ENCODE results near the gene HAUS8.

HAUS8 gene

GRCh38 chr19:17058236-17058635 lies 17.0 kb downstream of the HAUS8 start:
- TF ChIP-seq, protein P1, sequence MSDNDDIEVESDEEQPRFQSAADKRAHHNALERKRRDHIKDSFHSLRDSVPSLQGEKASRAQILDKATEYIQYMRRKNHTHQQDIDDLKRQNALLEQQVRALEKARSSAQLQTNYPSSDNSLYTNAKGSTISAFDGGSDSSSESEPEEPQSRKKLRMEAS (IDR thresholded peaks at IDR 0.05; ENCODE audit: low read depth, low read length) = no peak
- TF ChIP-seq CTCF (IDR thresholded peaks at IDR 0.05; ENCODE audit: low read depth, low read length) (no peak), MYC (IDR thresholded peaks at IDR 0.05; ENCODE audit: low read depth, low read length) (no peak), POLR2A (IDR thresholded peaks at IDR 0.05; ENCODE audit: extremely low read depth, insufficient read length) (no peak)
- DNase-seq (ENCODE audit: low read depth) = no peak
- no peak overlapping the region for H3K4me3 ChIP-seq (ENCODE audit: low read depth, low read length)

DNA sequence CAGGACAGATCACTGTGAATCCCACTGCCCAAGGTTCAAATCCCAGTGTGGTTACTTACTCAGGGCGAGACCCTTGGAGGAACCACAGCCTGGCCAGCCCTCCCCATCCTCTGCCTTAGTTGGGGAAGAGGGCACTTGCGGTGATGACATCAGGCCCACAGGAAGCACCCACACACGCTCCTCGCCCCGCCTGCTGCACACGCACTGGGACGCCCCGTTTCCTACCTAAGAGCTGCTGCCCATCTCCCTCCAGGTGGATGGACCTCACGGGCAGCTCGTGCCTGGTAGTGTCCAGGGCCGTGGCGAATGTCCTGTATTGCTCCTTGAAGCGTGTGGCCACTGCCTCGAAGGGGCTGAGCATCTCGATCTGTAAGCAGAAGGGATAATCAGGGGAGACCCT lies 19.6 kb downstream of the HAUS8 start:
- TF ChIP-seq CTCF (IDR thresholded peaks at IDR 0.05; ENCODE audit: low read depth, low read length) (no peak), POLR2A (IDR thresholded peaks at IDR 0.05; ENCODE audit: extremely low read depth, insufficient read length) (no peak), MYC (IDR thresholded peaks at IDR 0.05; ENCODE audit: low read depth, low read length) (no peak)
- TF ChIP-seq, protein P1 (IDR thresholded peaks at IDR 0.05; ENCODE audit: low read depth, low read length) = no peak
- H3K4me3 ChIP-seq (ENCODE audit: low read depth, low read length) = no peak overlapping the region
- DNase-seq (ENCODE audit: low read depth) = no peak

DNA sequence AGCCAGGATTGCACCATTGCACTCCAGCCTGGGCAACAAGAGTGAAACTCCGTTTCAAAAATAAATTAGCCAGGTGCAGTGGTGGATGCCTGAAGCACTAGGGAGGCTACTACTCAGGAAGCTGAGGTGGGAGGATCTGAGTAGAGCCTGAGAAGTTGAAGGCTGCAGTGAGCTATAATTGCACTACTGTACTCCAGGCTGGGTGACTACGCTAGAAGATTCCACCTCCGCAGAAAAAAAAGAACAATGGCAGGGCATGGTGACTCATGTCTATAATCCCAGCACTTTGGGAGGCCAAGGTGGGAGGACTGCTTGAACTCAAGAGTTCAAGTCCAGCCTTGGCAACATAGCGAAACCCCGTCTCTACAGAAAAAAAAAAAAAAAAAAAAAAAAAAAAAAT lies 20.5 kb downstream of the HAUS8 start:
- TF ChIP-seq CTCF (IDR thresholded peaks at IDR 0.05; ENCODE audit: low read depth, low read length) (no peak), MYC (IDR thresholded peaks at IDR 0.05; ENCODE audit: low read depth, low read length) (no peak)
- no peak for DNase-seq (ENCODE audit: low read depth)
- no peak overlapping the region for H3K4me3 ChIP-seq (ENCODE audit: low read depth, low read length)

GRCh38 chr19:17052439-17052838 lies 22.8 kb downstream of the HAUS8 start:
- peak; percentile 68 for DNase-seq (ENCODE audit: low read depth)
- TF ChIP-seq POLR2A (IDR thresholded peaks at IDR 0.05; ENCODE audit: extremely low read depth, insufficient read length) = no peak
- TF ChIP-seq CTCF (IDR thresholded peaks at IDR 0.05; ENCODE audit: low read depth, low read length) = peak; percentile 50
- TF ChIP-seq, protein P1 (IDR thresholded peaks at IDR 0.05; ENCODE audit: low read depth, low read length) = no peak
- TF ChIP-seq MYC (IDR thresholded peaks at IDR 0.05; ENCODE audit: low read depth, low read length) = no peak
- H3K4me3 ChIP-seq (ENCODE audit: low read depth, low read length) = no peak overlapping the region

GRCh38 chr19:17049711-17050280 lies 25.5 kb downstream of the HAUS8 start:
- DNase-seq (ENCODE audit: low read depth) = no peak
- no peak for TF ChIP-seq CTCF (IDR thresholded peaks at IDR 0.05; ENCODE audit: low read depth, low read length)
- TF ChIP-seq POLR2A (IDR thresholded peaks at IDR 0.05; ENCODE audit: extremely low read depth, insufficient read length) = no peak
- no peak for TF ChIP-seq MYC (IDR thresholded peaks at IDR 0.05; ENCODE audit: low read depth, low read length)
- TF ChIP-seq, protein P1 (IDR thresholded peaks at IDR 0.05; ENCODE audit: low read depth, low read length) = no peak

More at GRCh38 chr19:17049711-17050280, 25.5 kb downstream of the HAUS8 start:
- H3K4me3 ChIP-seq (ENCODE audit: low read depth, low read length) = no peak overlapping the region

Measured in NB4 (cell line).